ENCODE data around the gene LINC00305.

DNA sequence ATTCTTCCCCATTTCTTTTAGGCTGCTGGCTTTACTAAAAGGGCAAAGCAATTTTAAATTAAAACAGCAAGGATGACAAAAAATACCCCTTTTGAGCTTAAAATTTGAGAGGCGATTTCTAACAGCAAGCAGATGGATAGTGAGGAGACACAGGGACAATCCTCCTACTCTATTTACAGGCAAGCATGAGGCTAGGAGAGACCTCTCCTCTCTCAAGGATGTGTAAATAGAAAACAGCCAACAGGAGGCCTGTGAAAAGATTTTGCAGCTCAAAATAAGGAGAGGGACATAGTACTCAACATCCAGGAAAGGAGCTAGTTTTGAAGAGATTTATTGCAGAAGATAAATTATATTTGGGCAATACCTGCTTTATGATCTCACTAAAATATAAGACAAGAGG lies 53.8 kb downstream of the LINC00305 start:
- TF ChIP-seq GTF2F1 (IDR thresholded peaks at IDR 0.05; ENCODE audit: borderline replicate concordance, low read depth, low read length) (no peak), SRF (IDR thresholded peaks at IDR 0.05; ENCODE audit: low read depth, low read length) (no peak)
